HepG2 (cell line): ENCODE results near the gene SERINC2.
A peak's percentile ranks its signal among the peaks of the same experiment; 100 is the strongest.

Experiments used
- CEBPB ChIP-seq: IDR thresholded peaks from 2 replicates; pipeline ENCODE4 v1.6.1; 2011; ENCODE audit warnings: low read depth, low read length, improper control_type of control experiment, borderline replicate concordance
- CSRNP2 ChIP-seq: sonication (generic); formaldehyde crosslinking; conservative IDR thresholded peaks from 2 replicates; pipeline ENCODE4 v1.8.0; 2022; ENCODE audit warnings: low read depth, missing genetic modification reagents
- CTCF ChIP-seq: sonication (generic); formaldehyde crosslinking; IDR thresholded peaks from 2 replicates; pipeline ENCODE4 v1.5.0; 2020; ENCODE audit warnings: mild to moderate bottlenecking, missing genetic modification reagents, moderate library complexity
- FOXA3 ChIP-seq: IDR thresholded peaks from 2 replicates; pipeline ENCODE4 v1.6.1; 2016; ENCODE audit warnings: missing genetic modification reagents, missing compliant biosample characterization
- MEF2D ChIP-seq: sonication (generic); formaldehyde crosslinking; IDR thresholded peaks from 2 replicates; pipeline ENCODE4 v1.5.1; 2020; ENCODE audit warnings: mild to moderate bottlenecking, missing genetic modification reagents
- MEIS1 ChIP-seq: sonication (generic); formaldehyde crosslinking; IDR thresholded peaks from 2 replicates; pipeline ENCODE4 v1.9.0; 2021; ENCODE audit warnings: mild to moderate bottlenecking, missing genetic modification reagents, moderate library complexity, borderline replicate concordance
- POLR2AphosphoS5 ChIP-seq: IDR thresholded peaks from 2 replicates; pipeline ENCODE4 v1.6.1; 2012; ENCODE audit warnings: low read depth, low read length
- YY1 ChIP-seq: IDR thresholded peaks from 2 replicates; pipeline ENCODE4 v1.6.1; 2011; ENCODE audit warnings: low read length, low read depth, moderate library complexity, mild to moderate bottlenecking; ENCODE audit not compliant: insufficient read depth, insufficient replicate concordance
- ZBTB1 ChIP-seq: sonication (generic); formaldehyde crosslinking; IDR thresholded peaks from 2 replicates; pipeline ENCODE4 v1.4.0; 2020; ENCODE audit warnings: missing genetic modification reagents, borderline replicate concordance
- ZBTB7B ChIP-seq: sonication (generic); formaldehyde crosslinking; IDR thresholded peaks from 2 replicates; pipeline ENCODE4 v1.4.0; 2020; ENCODE audit warnings: missing genetic modification reagents
- ZNF274 ChIP-seq: sonication (generic); formaldehyde crosslinking; IDR thresholded peaks from 2 replicates; pipeline ENCODE4 v1.5.1; 2020; ENCODE audit warnings: mild to moderate bottlenecking, missing genetic modification reagents
- ZNF614 ChIP-seq: IDR thresholded peaks from 2 replicates; pipeline ENCODE4 v1.6.1; 2018; ENCODE audit warnings: missing biosample characterization, missing genetic modification reagents, inconsistent platforms, borderline replicate concordance
- ZNF720 ChIP-seq: sonication (generic); formaldehyde crosslinking; IDR thresholded peaks from 2 replicates; pipeline ENCODE4 v1.4.0; 2020; ENCODE audit warnings: missing genetic modification reagents

GRCh38 chr1:31396633-31397351, 16.2 kb upstream of the SERINC2 start:
- TF ChIP-seq MEF2D = no peak
- no peak for TF ChIP-seq CSRNP2
- TF ChIP-seq YY1 = no peak
- no peak for TF ChIP-seq ZBTB1 (CRISPR knock-in tag)
- TF ChIP-seq CEBPB = no peak
- TF ChIP-seq CTCF (CRISPR knock-in tag) = peak; percentile 62
- TF ChIP-seq MEIS1 (CRISPR knock-in tag) = no peak
- TF ChIP-seq ZBTB7B (CRISPR knock-in tag) = no peak
- TF ChIP-seq POLR2AphosphoS5 = no peak
- no peak for TF ChIP-seq ZNF274
- TF ChIP-seq ZNF614 (CRISPR knock-in tag) = no peak
- no peak for TF ChIP-seq FOXA3
- no peak for TF ChIP-seq ZNF720 (CRISPR knock-in tag)
